ENCODE results near the gene FBLIM1.

FBLIM1 gene

GRCh38 chr1:15731735-15732685 lies 26.6 kb upstream of the FBLIM1 start:
- DNase-seq, result no peak

- DNase-seq, result no peak
Observed at GRCh38 chr1:15732686-15733081, 25.9 kb upstream of the FBLIM1 start.

GRCh38 chr1:15733218-15733725 lies 25.3 kb upstream of the FBLIM1 start:
- no peak for DNase-seq

- DNase-seq, result no peak
Observed at GRCh38 chr1:15733726-15734226, 24.8 kb upstream of the FBLIM1 start.

- no peak for DNase-seq
Observed at GRCh38 chr1:15734296-15734695, 24.3 kb upstream of the FBLIM1 start.

GRCh38 chr1:15734901-15735300 lies 23.7 kb upstream of the FBLIM1 start:
- no peak for DNase-seq

GRCh38 chr1:15735304-15736037 lies 23.1 kb upstream of the FBLIM1 start:
- no peak for DNase-seq

GRCh38 chr1:15736038-15736891 lies 22.3 kb upstream of the FBLIM1 start, which contains the start of gene SLC25A34:
Gene SLC25A34, plus strand, starts transcription at chr1:15736258. Its CDS starts 228 bp downstream, at chr1:15736486.
- no peak for DNase-seq

GRCh38 chr1:15736892-15737261 lies 21.7 kb upstream of the FBLIM1 start:
- DNase-seq, result no peak

GRCh38 chr1:15737324-15738319 lies 21.0 kb upstream of the FBLIM1 start:
- DNase-seq, result no peak

GRCh38 chr1:15738416-15739113 lies 20.0 kb upstream of the FBLIM1 start:
- no peak for DNase-seq

- no peak for DNase-seq
Observed at GRCh38 chr1:15739259-15739658, 19.3 kb upstream of the FBLIM1 start.

- no peak for DNase-seq
Observed at GRCh38 chr1:15739745-15740144, 18.9 kb upstream of the FBLIM1 start.

GRCh38 chr1:15740924-15741850 lies 17.4 kb upstream of the FBLIM1 start:
- peak; percentile 31 to 43 for DNase-seq

GRCh38 chr1:15742339-15742801 lies 16.2 kb upstream of the FBLIM1 start, which contains the start of gene TMEM82:
Gene TMEM82, plus strand, starts transcription at chr1:15742499. Its CDS starts 61 bp downstream, at chr1:15742560.
- no peak for DNase-seq

- no peak for DNase-seq
Observed at GRCh38 chr1:15744122-15744679, 14.4 kb upstream of the FBLIM1 start.

GRCh38 chr1:15747378-15747777 lies 11.2 kb upstream of the FBLIM1 start:
- no peak for DNase-seq

- DNase-seq, result no peak
Observed at GRCh38 chr1:15748264-15748663, 10.3 kb upstream of the FBLIM1 start.
